Measurements from ENCODE around the gene RERE. TPM values are rescaled to one million over a fixed set of nuclear protein-coding genes. Genes with fewer than 3 reads are reported as not detected.
"Not testable (repeated sequence)": the region's sequence is repeated elsewhere in the genome, so short reads cannot be mapped to it uniquely, and the experiment has no call there.

The RERE gene
- total and polyA plus RNA-seq, 11 donors: 53.5 to 236 (median 121) TPM

- Histone ChIP-seq H3K27me3 (no peaks in the 10 kb centered on the region), H3K36me3 (peaks cover 0 to 5% (median 0%) of the 10 kb centered on the region in 9 donors), H3K4me3 (no peak overlapping the region), H3K9me3 (no peaks in the 10 kb centered on the region), H3K27ac (no peak overlapping the region), H3K4me1 (peaks cover 0 to 9% (median 0%) of the 10 kb centered on the region in 12 donors)
- 76 to 85% (median 84%) methylated on average over 1 of the region's 1 CpG for WGBS, 4 donors
- DNase-seq (no peak), ATAC-seq (no peak)
- no peak for TF ChIP-seq CTCF (IDR thresholded peaks at IDR 0.05)
- TF ChIP-seq POLR2A (IDR thresholded peaks at IDR 0.05): no peak
- intact Hi-C loops (cut with DNase I): no loop called here
Observed at GRCh38 chr1:8790987-8791386, 26.5 kb downstream of the RERE start.

GRCh38 chr1:8790478-8790877, 27.0 kb downstream of the RERE start:
- 96 to 98% (median 97%) methylated on average over 6 of the region's 6 CpGs for WGBS, 4 donors
- Histone ChIP-seq H3K36me3 (peaks cover 0 to 5% (median 0%) of the 10 kb centered on the region in 9 donors), H3K27me3 (no peaks in the 10 kb centered on the region), H3K27ac (no peak overlapping the region), H3K4me1 (peaks cover 0 to 9% (median 0%) of the 10 kb centered on the region in 12 donors), H3K9me3 (no peaks in the 10 kb centered on the region), H3K4me3 (no peak overlapping the region)
- no peak for TF ChIP-seq CTCF (IDR thresholded peaks at IDR 0.05)
- no peak for TF ChIP-seq POLR2A (IDR thresholded peaks at IDR 0.05)
- intact Hi-C loops (cut with DNase I): no loop called here
- ATAC-seq: no peak
- DNase-seq: no peak

- peaks cover 0 to 5% (median 0%) of the 10 kb centered on the region in 9 donors for H3K36me3 ChIP-seq
- peaks cover 0 to 9% (median 0%) of the 10 kb centered on the region in 12 donors for H3K4me1 ChIP-seq
- DNase-seq (no peak), ATAC-seq (no peak)
- intact Hi-C loops (cut with DNase I): no loop called here
- no peak overlapping the region for H3K27ac ChIP-seq
- no peaks in the 10 kb centered on the region for H3K9me3 ChIP-seq
- TF ChIP-seq POLR2A (IDR thresholded peaks at IDR 0.05) (no peak), CTCF (IDR thresholded peaks at IDR 0.05) (no peak)
- no peak overlapping the region for H3K4me3 ChIP-seq
- H3K27me3 ChIP-seq: no peaks in the 10 kb centered on the region
- WGBS, 4 donors: 84 to 87% (median 85%) methylated on average over 11 of the region's 11 CpGs
Observed at GRCh38 chr1:8789314-8790214, 27.9 kb downstream of the RERE start.

- Histone ChIP-seq H3K4me1 (peaks cover 0 to 9% (median 0%) of the 10 kb centered on the region in 12 donors), H3K36me3 (peaks cover 0 to 5% (median 0%) of the 10 kb centered on the region in 9 donors), H3K27ac (no peak overlapping the region), H3K4me3 (no peak overlapping the region), H3K27me3 (no peaks in the 10 kb centered on the region), H3K9me3 (no peaks in the 10 kb centered on the region)
- ATAC-seq (no peak), DNase-seq (no peak)
- TF ChIP-seq POLR2A (IDR thresholded peaks at IDR 0.05) (no peak), CTCF (IDR thresholded peaks at IDR 0.05) (no peak)
- intact Hi-C loops (cut with DNase I): no loop called here
- WGBS, 4 donors: 91 to 97% (median 96%) methylated on average over 3 of the region's 3 CpGs
Observed at GRCh38 chr1:8787218-8787617, 30.2 kb downstream of the RERE start.

- H3K4me3 ChIP-seq; H3K27me3 ChIP-seq; ATAC-seq; H3K4me1 ChIP-seq; H3K27ac ChIP-seq; intact Hi-C loops (cut with DNase I); H3K9me3 ChIP-seq; DNase-seq; H3K36me3 ChIP-seq: not testable (repeated sequence)
- 88 to 97% (median 95%) methylated on average over 4 of the region's 4 CpGs for WGBS, 4 donors
Observed at GRCh38 chr1:8786204-8786603, 31.2 kb downstream of the RERE start.

All from heart left ventricle (tissue), 16 donors.